Keratinocyte (primary cell): ENCODE data around the gene RHCE.
"Not testable (repeated sequence)": the region's sequence is repeated elsewhere in the genome, so short reads cannot be mapped to it uniquely, and the experiment has no call there.

Experiments used
- CTCF ChIP-seq, 3 experiments: IDR thresholded peaks in 1 of 3; conservative IDR thresholded peaks in 1 of 3; optimal IDR thresholded peaks in 1 of 3; 2 replicates in 2 of 3; 3 replicates in 1 of 3; pipeline versions ENCODE3 to v1.5.1; 2011; ENCODE audit warnings: low read length in 3 of 3, mild to moderate bottlenecking in 3 of 3, moderate library complexity in 2 of 3, control low read depth in 1 of 3, inconsistent platforms in 1 of 3; ENCODE audit not compliant: insufficient read depth in 2 of 3; ENCODE audit errors: extremely low read depth in 1 of 3
- EZH2 ChIP-seq: IDR thresholded peaks from one replicate; pipeline ENCODE4 v1.6.1; 2012; ENCODE audit warnings: inconsistent platforms, mild to moderate bottlenecking, low read length, moderate library complexity

GRCh38 chr1:25369691-25370271, 50.8 kb downstream of the RHCE start:
- TF ChIP-seq EZH2; CTCF (optimal IDR thresholded peaks at IDR 0.05 in 1 of 3, IDR thresholded peaks at IDR 0.05 in 1 of 3, conservative IDR thresholded peaks at IDR 0.05 in 1 of 3; ENCODE audit: extremely low read depth in 1 of 3, insufficient read depth in 2 of 3, low read length in 3 of 3): not testable (repeated sequence)
